ENCODE results near the gene HELZ.

DNA sequence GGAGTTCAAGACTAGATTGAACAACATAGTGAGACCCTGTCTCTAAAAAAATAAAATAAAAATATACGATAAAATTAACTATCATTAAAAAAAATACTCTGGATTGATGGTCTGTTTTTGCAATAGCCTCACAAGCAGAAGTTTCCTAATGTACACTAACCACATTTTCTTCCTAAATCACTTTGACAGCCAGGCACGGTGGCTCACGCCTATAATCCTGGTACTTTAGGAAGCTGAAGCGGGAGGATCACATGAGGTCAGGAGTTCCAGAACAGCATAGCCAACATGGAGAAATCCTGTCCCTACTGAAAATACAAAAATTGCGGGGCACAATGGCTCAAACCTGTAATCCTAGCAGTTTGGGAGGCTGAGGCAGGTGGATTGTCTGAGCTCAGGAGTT lies 64.7 kb downstream of the HELZ start:
- TF ChIP-seq, protein P1, sequence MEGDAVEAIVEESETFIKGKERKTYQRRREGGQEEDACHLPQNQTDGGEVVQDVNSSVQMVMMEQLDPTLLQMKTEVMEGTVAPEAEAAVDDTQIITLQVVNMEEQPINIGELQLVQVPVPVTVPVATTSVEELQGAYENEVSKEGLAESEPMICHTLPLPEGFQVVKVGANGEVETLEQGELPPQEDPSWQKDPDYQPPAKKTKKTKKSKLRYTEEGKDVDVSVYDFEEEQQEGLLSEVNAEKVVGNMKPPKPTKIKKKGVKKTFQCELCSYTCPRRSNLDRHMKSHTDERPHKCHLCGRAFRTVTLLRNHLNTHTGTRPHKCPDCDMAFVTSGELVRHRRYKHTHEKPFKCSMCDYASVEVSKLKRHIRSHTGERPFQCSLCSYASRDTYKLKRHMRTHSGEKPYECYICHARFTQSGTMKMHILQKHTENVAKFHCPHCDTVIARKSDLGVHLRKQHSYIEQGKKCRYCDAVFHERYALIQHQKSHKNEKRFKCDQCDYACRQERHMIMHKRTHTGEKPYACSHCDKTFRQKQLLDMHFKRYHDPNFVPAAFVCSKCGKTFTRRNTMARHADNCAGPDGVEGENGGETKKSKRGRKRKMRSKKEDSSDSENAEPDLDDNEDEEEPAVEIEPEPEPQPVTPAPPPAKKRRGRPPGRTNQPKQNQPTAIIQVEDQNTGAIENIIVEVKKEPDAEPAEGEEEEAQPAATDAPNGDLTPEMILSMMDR (IDR thresholded peaks at IDR 0.05 in 4 of 5, conservative IDR thresholded peaks at IDR 0.05 in 1 of 5): no peak
- no peak for TF ChIP-seq POLR2A (IDR thresholded peaks at IDR 0.05)

Data from gastrocnemius medialis (tissue), 4 donors.